ENCODE results near the gene TTC33. TPM values are rescaled to one million over a fixed set of nuclear protein-coding genes. Genes with fewer than 3 reads are reported as not detected.
A peak's percentile ranks its signal among the peaks of the same experiment; 100 is the strongest.

TTC33 gene
- total and polyA plus RNA-seq, 2 of the 13 experiments (the other 11 are each of a cell fraction or from before 2014, with no cell fraction given), result 4.5 to 20.0 TPM

DNA sequence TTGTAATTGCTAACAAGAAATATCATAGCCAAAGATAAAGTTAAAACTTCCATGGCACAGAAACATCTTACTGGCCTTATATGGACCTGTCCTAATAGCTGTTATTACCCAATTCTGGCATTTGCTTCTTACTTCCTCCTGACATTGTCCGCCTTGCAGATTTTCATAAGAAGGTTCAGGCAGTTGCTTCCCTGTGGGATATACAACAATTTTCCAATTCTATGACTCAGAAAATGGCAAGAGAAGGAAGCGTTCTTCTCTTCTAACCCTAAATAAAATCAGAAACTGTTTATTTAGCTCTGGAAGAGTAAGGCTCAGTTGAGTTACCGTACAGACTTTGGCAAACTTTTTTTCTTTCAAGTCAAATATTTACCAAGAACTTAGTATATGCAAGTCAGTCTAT is 40.7 kb upstream of the TTC33 start:
- H3K4me3 ChIP-seq (replicated peaks in 1 of 3; ENCODE audit: insufficient read depth in 1 of 3, low read depth in 2 of 3, low read length in 3 of 3), result peak overlapping the region; percentile 94 to 98 (median 96); a peak in 5 of 6 replicates
- intact Hi-C loops (cut with micrococcal nuclease; ENCODE audit: unreplicated experiment) (no loop called here), in situ Hi-C loops (cut with HindIII; ENCODE audit: extremely low pct_ligation_motif_present, low pct_unique_long_range_greater_than_20kb) (no loop called here)
- WGBS (ENCODE audit: low lambda C conversion rate), result 19% methylated on average over 3 of the region's 3 CpGs
- peak overlapping the region; percentile 81 for H3K4me2 ChIP-seq (ENCODE audit: low read depth, low read length)
- H3K9me3 ChIP-seq (ENCODE audit: low read length), result no peaks in the 10 kb centered on the region
- ATAC-seq (no peak), DNase-seq (ENCODE audit: low spot score) (no peak), FAIRE-seq (no peak)
- ChIA-PET POLR2A (no interaction called here), CTCF (ENCODE audit: low intra/inter-chr PET ratio, low total read pairs) (no interaction called here)
- peaks cover 60% of the 10 kb centered on the region for H3K79me2 ChIP-seq (ENCODE audit: insufficient read depth, low read length)
- peak overlapping the region; percentile 92; the same call in 1 of the 2 replicates for H3K9ac ChIP-seq (ENCODE audit: insufficient read depth, low read depth, low read length)
- peaks cover 65% of the 10 kb centered on the region for H3K4me1 ChIP-seq (ENCODE audit: insufficient read depth, low read length)
- peaks cover 12% of the 10 kb centered on the region for H4K20me1 ChIP-seq (ENCODE audit: insufficient read depth, low read length)
- no TSS peak for BruUV-seq (replicated peaks)
- no peak overlapping the region for H2AFZ ChIP-seq (ENCODE audit: low read length)
- H3K27me3 ChIP-seq (ENCODE audit: control insufficient read depth in 1 of 2, insufficient read depth in 2 of 2, low read length in 2 of 2), result no peaks in the 10 kb centered on the region; a peak in 1 of 5 replicates
- peak overlapping the region; percentile 38 for H3K27ac ChIP-seq (ENCODE audit: extremely low read length, insufficient read depth, low read length)
- no peaks in the 10 kb centered on the region for H3K36me3 ChIP-seq (replicated peaks in 1 of 2; ENCODE audit: control insufficient read depth in 1 of 2, insufficient read depth in 2 of 2, low read length in 2 of 2)
- TF ChIP-seq TCF7L2 (IDR thresholded peaks at IDR 0.05; ENCODE audit: low read depth, low read length) (no peak), HOXA7 (CRISPR knock-in tag; IDR thresholded peaks at IDR 0.05) (no peak), ZNF766 (CRISPR knock-in tag; IDR thresholded peaks at IDR 0.05; ENCODE audit: borderline replicate concordance) (no peak), ZNF713 (CRISPR knock-in tag; IDR thresholded peaks at IDR 0.05) (no peak), ZNF678 (CRISPR knock-in tag; IDR thresholded peaks at IDR 0.05) (no peak), NR2F6 (IDR thresholded peaks at IDR 0.05) (no peak), NR2F6 (CRISPR knock-in tag; IDR thresholded peaks at IDR 0.05) (no peak), ELF4 (CRISPR knock-in tag; IDR thresholded peaks at IDR 0.05; ENCODE audit: borderline replicate concordance) (no peak), ZNF337 (CRISPR knock-in tag; IDR thresholded peaks at IDR 0.05; ENCODE audit: borderline replicate concordance, low read depth) (no peak), ZFP36L1 (CRISPR knock-in tag; IDR thresholded peaks at IDR 0.05) (no peak), CEBPG (CRISPR knock-in tag; IDR thresholded peaks at IDR 0.05) (peak; percentile 40; the same call in 1 of the 2 replicates), FOXJ3 (CRISPR knock-in tag; IDR thresholded peaks at IDR 0.05; ENCODE audit: borderline replicate concordance) (no peak), SMARCE1 (IDR thresholded peaks at IDR 0.05; ENCODE audit: borderline replicate concordance) (no peak), GATAD2A (CRISPR knock-in tag; IDR thresholded peaks at IDR 0.05) (0 out of 2 replicates have a peak, but pooled peaks have one; percentile 5), ZNF225 (CRISPR knock-in tag; IDR thresholded peaks at IDR 0.05) (no peak), ZNF782 (CRISPR knock-in tag; IDR thresholded peaks at IDR 0.05; ENCODE audit: borderline replicate concordance) (no peak), CEBPB (IDR thresholded peaks at IDR 0.05; ENCODE audit: borderline replicate concordance, low read depth, low read length) (peak; percentile 40; the same call in 1 of the 2 replicates), ZNF773 (CRISPR knock-in tag; IDR thresholded peaks at IDR 0.05; ENCODE audit: borderline replicate concordance) (no peak), MBNL3 (CRISPR knock-in tag; conservative IDR thresholded peaks at IDR 0.05) (no peak), GFI1 (CRISPR knock-in tag; IDR thresholded peaks at IDR 0.05; ENCODE audit: borderline replicate concordance) (no peak)
- TF ChIP-seq, protein P1, sequence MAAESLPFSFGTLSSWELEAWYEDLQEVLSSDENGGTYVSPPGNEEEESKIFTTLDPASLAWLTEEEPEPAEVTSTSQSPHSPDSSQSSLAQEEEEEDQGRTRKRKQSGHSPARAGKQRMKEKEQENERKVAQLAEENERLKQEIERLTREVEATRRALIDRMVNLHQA (CRISPR knock-in tag; IDR thresholded peaks at IDR 0.05), result no peak
- TF ChIP-seq, protein P2, sequence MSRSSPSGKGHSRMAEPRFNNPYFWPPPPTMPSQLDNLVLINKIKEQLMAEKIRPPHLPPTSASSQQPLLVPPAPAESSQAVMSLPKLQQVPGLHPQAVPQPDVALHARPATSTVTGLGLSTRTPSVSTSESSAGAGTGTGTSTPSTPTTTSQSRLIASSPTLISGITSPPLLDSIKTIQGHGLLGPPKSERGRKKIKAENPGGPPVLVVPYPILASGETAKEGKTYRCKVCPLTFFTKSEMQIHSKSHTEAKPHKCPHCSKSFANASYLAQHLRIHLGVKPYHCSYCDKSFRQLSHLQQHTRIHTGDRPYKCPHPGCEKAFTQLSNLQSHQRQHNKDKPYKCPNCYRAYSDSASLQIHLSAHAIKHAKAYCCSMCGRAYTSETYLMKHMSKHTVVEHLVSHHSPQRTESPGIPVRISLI (CRISPR knock-in tag; IDR thresholded peaks at IDR 0.05; ENCODE audit: borderline replicate concordance), result peak; percentile 57; the same call in 1 of the 2 replicates
- TF ChIP-seq, protein P3, sequence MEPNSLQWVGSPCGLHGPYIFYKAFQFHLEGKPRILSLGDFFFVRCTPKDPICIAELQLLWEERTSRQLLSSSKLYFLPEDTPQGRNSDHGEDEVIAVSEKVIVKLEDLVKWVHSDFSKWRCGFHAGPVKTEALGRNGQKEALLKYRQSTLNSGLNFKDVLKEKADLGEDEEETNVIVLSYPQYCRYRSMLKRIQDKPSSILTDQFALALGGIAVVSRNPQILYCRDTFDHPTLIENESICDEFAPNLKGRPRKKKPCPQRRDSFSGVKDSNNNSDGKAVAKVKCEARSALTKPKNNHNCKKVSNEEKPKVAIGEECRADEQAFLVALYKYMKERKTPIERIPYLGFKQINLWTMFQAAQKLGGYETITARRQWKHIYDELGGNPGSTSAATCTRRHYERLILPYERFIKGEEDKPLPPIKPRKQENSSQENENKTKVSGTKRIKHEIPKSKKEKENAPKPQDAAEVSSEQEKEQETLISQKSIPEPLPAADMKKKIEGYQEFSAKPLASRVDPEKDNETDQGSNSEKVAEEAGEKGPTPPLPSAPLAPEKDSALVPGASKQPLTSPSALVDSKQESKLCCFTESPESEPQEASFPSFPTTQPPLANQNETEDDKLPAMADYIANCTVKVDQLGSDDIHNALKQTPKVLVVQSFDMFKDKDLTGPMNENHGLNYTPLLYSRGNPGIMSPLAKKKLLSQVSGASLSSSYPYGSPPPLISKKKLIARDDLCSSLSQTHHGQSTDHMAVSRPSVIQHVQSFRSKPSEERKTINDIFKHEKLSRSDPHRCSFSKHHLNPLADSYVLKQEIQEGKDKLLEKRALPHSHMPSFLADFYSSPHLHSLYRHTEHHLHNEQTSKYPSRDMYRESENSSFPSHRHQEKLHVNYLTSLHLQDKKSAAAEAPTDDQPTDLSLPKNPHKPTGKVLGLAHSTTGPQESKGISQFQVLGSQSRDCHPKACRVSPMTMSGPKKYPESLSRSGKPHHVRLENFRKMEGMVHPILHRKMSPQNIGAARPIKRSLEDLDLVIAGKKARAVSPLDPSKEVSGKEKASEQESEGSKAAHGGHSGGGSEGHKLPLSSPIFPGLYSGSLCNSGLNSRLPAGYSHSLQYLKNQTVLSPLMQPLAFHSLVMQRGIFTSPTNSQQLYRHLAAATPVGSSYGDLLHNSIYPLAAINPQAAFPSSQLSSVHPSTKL (CRISPR knock-in tag; IDR thresholded peaks at IDR 0.05), result peak; percentile 26; the same call in 1 of the 2 replicates
